Right forelimb (tissue), 1 donor: ENCODE measurements around the gene LMNA.

Experiments
- DNase-seq: peaks from one replicate; pipeline ENCODE4 v3.0.0-alpha.2; 2018

LMNA gene

DNA sequence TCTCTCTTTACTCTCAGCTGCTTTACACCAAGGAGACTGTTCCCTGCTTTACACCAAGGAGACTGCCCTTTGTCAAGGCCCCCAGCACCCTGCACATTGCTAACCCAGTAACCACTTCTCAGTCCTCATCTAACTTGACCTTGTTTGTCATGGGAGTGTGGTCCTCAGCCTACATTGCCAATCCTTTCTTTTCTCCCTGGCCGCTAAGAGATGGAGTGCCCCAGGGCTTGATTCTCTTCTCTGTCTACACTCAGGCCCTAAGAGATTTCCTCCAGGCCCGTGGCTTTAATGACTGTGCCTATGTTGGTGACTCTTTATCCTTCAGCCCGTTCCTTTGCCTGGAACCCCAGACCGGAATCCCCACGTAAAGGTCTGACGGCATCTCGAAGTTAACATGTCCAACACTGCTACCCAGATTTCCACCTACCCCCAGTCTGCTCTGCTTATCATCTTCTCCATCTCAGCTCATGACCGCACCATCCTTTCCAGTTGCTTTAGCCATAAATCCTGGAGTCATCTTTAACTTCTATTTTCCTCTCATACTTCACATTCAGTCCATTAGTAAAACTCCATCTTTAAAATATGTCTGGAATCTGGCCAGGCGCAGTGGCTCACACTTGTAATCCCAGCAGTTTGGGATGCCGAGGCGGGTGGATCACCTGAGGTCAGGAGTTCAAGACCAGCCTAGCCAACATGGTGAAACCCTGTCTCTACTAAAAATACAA, 29.4 kb downstream of the LMNA start:
- DNase-seq: no peak

DNA sequence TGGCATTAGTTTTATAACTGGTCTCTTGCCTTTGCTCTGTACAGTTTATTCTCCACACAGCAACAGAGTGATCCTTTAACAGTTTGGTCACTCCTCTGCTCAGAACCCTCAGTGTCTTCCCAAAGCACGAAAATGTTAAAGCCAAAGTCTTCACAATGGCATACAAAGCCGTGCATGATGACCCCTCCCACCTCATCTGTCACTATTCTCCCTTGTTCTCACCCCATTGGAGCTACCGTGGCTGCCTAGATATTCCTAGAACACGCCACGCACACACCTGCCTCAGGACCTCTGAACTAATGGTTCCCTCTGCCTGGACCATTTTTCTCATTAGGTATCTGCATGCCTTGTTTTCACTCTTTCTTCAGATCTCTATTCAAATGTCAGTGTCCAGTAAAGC, 30.2 kb downstream of the LMNA start:
- no peak for DNase-seq

DNA sequence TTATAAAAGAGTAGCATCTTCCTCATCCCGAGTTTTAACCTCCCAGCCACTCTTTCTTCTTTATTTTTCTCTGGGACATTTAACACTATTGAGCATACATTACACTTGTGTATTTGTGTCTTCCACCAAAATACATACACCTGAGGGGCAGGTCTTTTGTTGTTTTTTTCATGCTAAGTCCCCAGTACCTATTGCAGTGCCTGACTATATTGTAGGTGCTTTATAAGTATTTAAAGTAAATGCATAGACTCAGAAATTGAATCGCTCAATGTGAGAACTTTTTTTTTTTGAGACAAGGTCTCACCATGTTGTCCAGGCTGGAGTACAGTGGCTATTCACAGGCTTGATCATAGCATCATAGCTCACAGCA, 31.1 kb downstream of the LMNA start:
- DNase-seq: no peak

DNA sequence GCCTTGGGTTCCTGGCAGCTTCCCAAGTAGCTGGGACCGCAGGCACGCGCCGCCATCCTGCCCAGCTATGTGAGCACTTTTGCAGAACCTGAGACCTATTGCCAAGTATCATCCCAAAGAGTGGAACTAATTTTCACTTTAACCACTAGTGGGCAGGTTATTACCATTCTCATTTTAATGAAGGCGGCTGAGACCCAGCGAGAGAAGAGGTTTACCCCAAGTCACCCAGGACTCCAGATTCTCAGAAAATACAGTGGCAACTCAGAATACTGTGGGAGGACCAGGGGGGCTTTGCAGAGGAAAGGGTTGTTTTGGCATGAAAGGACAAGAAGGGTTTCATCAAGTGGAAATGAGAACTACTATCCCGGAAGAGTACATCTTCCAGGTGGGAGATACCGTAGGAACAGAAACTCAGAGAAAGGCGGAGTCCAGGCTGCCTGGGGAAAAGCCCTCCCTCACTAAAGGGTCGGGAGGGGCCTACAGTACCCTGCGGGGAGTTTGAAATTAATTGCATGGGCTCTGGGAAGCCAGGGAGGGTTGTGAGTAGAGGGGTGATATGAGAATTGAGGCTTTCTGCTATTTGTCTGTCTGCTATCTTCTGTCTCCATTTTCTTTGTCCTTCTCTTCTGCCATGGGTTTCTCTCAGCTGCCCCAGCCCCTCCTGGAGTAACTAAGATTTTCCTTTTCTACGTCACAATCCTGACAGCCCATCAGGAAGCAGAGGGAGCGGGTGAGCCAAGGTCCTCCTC, 31.7 kb downstream of the LMNA start:
- DNase-seq: peak; percentile 84

DNA sequence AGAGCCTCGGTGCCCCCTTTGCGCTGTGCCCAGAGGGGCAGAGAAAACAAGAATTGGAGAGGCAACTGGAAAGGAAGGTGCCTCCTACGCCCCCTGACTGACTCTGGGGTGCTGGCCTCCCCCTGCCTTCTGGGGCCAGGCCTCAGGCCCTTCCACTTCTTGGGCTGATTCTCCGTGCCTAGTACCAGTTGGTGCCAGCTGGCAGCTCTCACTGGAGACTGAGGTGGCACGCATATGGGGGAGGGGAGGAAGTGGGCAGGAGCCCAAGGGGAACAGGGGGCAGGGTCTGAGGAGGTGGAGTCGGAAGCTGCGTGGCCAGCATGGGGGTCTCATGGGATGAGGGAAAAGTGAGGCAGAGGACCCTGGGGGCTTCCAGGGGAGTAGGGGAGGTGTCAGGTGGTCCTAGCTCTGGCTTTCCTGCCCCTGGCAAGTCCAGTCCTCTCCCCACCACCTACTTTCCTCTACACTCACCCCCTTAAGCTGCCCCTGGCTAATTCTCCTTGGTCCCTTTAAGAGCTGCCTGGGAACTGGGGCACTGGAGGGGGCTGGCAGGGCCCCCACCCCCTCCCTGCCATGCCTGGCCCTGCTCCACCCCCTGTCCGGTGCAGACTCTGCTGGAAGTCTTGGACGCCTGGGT, 32.4 kb downstream of the LMNA start:
- DNase-seq: no peak

DNA sequence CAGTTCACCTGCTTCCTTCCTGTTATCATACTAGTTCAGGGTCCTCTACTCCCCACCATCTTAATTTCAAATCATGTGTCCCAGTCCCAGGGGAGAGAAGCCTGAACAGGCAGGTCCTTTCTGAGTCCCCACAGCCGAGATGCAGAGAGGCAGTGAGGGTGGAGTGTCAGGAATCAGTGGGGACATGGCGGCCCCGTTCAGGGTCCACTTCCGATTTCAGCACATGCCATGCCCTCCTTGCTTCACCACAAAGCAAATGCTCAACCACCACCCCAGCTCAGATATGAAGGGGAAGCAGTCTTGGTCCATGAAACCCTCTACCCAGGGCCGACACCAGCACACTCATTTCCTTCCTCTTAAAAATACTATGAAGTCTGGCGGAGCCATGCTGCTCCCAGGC, 33.7 kb downstream of the LMNA start:
- no peak for DNase-seq

DNA sequence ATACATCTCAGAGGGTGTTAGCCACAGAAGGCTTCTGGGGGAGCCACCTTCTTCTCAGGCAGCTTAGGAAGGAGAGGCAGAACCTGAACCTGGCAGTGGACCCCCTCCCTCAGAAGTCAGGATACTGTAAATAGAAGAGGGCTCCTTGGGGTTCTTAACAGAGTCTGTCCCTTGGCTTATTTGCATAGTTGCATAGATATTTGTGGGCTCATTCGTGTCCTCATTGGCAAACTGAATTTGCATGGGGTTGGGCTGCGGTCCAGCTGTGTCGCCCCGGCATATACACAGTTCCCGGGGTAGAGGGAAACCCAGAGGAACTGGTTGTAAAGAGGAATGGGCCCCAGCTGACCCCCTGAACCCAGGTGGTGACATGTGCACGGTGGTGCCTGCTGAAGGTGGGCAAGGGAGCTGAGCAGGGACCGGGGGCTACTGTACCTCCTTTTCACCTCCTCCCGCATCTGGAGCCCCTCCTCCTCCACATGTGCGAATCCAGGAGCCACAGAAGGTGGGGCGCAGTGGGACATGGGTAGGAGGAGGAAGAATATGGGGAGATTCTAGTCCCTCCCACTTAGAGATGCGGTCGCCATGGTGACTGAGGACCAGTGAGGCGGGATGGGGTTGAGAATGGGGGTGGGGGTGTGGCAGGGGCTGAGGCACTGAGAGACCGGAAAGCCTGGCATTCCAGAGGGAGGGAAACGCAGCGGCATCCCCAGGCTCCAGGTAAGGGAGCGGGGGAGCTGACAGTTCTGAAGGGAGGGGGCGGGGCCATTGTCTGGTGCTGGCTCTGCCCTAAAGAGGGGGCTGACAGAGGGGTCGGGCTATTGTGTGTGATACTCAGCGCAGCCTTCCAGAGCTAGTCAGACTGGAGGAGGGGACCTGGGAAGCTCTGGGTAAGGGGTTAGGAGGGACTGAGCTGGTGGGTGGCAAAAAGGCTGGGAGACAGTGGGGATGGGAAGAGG, 35.1 kb downstream of the LMNA start:
- no peak for DNase-seq

DNA sequence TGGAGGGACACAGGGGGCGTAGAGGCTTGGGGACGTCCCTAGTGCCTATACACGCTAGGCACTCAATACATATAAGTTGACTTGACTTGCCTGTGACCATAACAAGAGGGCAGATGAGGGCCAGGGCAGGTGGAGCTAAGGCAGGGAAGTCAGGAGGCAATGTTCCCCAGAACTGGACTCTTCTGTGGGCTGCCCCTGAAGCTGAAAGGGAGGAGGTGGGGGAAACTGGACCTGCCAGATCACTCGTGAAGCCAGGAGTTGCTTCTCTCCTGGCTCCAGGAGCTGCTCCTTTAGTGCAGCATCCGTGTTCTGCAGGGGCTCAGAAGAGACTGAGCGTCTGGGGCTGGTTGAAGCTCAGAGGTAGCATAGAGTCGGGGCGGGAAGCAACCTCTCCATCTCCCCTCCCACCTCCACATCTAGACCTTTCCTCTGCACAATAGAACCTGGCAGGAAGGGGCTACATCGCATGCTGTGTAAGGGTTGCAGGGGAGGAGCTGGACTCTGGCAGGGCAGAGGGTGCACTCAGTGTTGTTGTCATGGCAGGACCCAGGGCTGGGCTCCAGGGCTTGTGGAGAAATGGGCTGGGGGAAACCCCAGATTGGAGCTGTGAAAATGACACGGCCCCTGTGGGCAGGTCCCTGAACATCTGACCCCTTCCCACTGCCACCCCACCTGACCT, 36.0 kb downstream of the LMNA start:
- no peak for DNase-seq

DNA sequence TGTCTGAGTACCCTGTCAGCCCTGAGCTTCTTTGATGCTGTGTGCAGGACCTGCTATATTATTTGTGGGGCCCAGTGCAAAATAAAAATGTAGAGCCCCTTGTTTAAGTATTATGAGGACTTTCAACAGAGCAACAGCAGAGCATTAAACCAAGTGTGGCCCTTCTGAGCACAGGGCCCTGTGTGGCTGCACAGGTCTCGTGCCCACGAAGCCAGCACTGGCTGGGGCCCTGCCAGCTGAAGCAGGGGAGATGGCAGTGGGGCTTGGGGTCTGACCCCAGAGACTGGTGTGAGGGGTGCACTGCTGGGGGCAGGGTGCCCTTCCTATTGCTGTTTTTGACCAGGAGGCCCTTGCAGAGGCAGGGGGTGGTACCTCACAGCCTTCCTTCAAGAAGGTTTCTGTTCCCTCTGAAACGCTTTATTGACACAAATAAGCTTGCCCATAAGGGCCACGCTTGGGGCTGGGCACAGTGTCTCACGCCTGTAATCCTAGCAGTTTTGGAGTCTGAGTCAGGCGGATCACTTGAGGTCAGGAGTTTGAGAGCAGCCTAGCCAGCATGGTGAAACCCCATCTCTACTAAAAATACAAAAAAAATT, 36.7 kb downstream of the LMNA start:
- DNase-seq: no peak

DNA sequence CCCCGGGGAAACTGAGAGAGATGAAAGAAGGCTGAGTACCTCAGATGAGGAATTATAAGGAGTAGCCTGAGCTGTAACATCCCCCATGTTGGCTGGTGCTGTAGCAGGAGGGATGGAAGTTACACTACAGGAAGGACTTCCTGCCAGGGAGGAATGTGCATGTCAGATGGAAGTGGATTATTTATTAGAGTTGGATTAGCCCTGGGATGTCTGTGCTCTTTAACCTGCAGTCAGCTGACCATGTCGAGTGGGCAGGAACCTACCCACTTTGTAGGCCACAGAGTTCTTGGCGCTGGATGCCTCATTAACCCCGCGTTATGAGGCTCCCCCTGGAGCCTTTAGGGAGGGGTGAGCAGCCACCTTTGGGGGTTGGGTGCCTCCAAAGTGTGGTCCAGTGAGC, 38.1 kb downstream of the LMNA start:
- DNase-seq: no peak

DNA sequence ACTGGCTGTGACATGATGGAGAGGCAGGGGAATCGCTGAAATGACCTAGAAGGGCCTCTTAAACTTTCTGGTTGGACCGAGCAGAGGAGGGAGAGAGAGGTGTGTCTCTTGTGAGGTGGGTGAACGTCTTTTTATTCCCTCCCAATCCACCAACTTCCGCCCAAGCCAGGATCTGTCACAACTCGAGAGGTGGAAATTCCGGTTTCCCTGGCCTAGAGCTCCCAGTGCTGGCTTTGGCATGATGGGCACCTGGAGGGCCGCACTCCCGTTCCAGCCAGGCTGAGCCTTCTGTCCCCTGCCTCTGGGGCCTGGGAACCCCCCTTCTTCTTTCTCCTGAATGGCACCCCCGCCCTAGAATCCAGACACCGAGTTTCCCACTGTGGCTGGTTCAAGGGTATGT, 38.9 kb downstream of the LMNA start, which contains the start of gene SEMA4A:
Gene SEMA4A, plus strand, starts transcription at position 224 of the 400 bp plus-strand sequence. CDS start 994 bp downstream, outside the sequence.
- no peak for DNase-seq

DNA sequence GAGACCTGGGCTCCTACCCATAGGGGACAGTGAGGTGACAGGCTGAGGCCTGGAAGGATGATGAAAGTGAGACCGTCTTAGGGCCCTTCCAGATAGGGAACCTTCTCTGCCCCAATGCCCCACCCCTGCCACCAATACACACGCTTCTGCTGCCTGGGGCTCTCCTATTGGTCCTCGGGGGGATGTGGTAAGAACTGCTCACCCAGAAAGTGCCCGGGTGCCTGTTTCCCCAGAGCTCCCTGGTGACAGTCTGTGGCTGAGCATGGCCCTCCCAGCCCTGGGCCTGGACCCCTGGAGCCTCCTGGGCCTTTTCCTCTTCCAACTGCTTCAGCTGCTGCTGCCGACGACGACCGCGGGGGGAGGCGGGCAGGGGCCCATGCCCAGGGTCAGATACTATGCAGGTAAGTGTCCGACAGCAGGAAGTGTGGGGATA, 39.8 kb downstream of the LMNA start:
- DNase-seq: no peak

DNA sequence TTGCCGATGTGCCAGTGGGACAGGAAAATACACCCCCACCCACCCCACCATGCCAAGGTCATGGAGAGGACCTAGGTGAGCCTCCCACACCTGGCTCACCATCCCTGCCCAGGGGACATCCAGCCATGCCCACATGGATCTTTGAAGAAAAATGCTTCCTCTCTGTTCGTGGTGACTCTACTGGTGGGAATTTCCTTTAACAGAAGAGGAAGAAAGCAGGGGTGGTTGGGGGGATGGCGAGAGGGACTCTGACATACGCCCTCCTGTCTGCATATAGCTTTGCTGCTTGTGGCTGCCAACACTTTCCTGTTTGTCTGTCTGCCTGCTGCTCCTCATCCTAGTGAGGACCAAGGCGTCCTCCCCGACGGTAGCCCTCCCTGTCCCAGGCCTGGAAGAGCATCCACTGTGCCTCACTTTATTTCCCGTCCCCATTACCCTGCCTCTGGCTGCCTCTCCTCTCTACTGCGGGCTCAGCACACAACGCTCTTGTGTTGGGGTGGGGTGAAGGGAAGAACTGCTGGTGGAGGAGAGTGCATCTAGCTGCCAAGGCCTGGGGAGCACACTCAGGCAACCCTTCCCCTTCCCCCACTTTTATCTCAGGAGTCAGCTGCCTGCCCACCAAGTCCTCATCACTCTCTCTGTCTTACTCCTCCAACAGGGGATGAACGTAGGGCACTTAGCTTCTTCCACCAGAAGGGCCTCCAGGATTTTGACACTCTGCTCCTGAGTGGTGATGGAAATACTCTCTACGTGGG, 41.4 kb downstream of the LMNA start:
- no peak for DNase-seq

DNA sequence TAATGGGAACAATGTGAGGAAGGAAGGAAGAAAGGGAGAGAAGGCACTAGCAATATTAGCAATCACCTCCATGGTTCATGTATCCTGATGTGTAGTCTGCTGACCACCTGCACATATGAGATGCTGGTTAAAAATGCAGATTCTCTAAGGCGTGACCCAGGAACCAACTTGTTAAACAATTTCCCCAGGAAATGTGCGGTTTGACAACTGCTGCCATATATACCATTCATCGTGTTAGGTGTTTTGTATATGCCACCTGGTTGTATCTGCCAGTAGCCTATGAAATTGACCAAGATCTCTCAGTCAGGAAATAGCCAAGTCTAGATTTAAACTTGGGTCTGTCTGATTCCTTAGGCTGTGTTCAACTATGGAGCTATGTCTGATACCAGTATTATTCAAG, 43.0 kb downstream of the LMNA start:
- no peak for DNase-seq

DNA sequence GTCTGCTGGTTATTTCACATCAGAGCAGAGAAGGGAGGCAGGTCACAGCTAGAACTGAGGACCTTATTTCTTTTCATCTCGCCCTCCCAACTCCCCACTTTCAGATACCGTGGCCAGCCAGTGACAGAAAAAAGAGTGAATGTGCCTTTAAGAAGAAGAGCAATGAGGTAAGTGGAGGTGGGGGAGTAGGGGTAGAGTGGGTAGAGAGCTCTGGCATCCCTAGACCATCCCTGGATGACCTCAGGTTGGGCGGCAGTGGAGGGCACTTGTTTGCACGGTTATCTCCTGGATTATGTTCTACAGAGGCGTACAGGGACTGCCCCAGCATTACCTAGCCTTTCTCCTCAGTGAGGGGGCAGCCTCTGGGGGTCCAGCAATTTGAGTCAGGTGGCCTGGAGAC, 43.5 kb downstream of the LMNA start:
- no peak for DNase-seq

DNA sequence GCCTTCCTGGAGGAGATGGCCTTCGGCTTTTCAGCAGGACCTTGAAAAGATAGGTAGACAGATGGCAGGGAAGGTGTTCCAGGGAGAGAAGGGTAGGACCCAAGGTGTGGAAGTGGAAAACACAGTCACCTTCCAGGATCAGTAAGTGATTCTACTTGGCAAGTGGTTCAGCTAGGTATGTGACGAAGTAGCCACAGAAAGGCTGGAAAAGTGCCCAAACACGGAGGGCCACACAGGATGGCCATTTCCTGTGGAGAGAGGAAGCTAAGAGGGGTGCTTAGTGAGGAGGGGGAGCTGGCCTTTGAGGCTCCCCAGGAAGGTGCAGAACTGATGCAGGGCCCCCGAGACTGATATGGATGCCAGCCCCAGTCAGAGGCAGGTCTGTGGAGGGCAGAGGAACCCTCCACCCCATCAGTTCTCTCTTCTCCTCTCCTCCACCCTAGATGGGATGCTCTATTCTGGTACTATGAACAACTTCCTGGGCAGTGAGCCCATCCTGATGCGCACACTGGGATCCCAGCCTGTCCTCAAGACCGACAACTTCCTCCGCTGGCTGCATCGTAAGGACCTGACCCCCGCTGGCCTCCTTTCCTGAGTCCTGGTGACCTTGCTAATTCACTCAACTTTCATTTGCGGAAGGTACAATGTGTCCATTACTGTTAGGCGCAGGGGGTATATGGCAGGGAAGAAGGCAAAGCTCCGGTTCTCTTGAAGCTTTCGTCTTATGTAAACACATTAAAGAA, 45.7 kb downstream of the LMNA start:
- DNase-seq: no peak

DNA sequence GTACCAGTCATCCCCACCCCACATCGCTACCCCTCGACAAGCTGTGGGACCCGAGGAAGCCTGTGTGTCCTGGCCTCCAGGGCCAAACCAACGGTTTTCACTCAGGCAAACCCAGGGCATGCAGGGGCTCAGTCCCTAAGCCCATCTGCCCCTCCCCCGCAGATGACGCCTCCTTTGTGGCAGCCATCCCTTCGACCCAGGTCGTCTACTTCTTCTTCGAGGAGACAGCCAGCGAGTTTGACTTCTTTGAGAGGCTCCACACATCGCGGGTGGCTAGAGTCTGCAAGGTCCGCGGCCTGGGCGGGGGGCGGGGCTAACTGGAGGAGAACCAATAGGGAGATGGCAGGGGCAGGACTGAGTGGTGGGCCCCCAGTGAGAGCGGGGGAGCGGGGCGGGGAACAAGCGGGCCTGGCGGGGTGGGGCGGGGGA, 46.2 kb downstream of the LMNA start:
- peak; percentile 92 for DNase-seq

DNA sequence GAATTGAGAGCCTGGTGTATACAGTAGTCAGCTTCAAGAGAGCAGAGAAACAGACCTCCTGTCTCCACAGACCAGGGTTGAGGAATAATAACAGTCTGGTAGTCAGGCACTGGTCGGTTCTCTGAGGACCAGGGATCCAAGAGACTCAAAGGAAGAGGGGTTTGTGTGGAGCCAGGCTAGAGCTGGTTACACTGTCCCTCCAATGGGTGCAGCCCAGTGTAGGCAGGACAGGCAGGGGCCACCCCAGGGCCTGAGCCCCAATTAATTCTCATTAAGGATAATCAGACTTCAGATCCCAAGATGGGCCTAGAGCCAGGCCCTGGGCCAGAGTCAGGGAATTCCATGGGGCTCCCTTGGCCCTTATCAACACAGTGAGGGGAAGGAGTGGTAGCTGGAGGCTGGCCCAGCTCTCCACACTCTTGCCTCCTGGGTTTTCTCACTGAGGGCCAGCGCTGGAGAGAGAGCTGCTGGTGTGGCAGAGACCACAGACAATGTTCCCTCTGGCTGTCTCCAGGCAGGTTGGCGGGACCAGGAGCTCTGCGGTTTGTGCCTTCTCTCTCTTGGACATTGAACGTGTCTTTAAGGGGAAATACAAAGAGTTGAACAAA, 48.0 kb downstream of the LMNA start:
- no peak for DNase-seq

DNA sequence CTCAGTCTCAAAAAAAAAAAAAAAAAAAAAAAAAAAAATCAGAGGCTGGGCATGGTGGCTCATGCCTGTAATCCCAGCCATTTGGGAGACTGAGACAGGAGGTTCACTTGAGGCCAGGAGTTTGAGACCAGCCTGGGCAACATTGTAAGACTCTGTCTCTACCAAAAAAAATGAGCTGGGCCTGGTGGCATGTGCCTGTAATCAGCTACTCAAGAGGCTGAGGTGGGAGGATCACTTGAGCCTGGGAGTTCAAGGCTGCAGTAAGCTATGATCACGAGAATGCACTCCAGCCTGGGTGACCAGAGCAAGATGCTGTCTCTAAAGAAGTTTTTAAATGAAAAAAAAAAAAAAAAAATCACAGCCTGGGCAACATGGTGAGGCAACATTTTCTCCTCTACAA, 49.2 kb downstream of the LMNA start:
- DNase-seq: no peak
